Epithelial cell of prostate (primary cell): ENCODE results near the gene ZNF512B.
"Not testable (repeated sequence)": the region's sequence is repeated elsewhere in the genome, so short reads cannot be mapped to it uniquely, and the experiment has no call there.

ENCODE experiments used
- DNase-seq: peaks from one replicate; pipeline ENCODE4 v3.0.0-alpha.2; 2011; ENCODE audit warnings: low read depth, low spot score
- H3K27ac ChIP-seq: fragments of 450-650 bp; 2 replicates; pipeline ENCODE4 v1.5.1; 2017; ENCODE audit warnings: mild to moderate bottlenecking

The ZNF512B gene, protein sequence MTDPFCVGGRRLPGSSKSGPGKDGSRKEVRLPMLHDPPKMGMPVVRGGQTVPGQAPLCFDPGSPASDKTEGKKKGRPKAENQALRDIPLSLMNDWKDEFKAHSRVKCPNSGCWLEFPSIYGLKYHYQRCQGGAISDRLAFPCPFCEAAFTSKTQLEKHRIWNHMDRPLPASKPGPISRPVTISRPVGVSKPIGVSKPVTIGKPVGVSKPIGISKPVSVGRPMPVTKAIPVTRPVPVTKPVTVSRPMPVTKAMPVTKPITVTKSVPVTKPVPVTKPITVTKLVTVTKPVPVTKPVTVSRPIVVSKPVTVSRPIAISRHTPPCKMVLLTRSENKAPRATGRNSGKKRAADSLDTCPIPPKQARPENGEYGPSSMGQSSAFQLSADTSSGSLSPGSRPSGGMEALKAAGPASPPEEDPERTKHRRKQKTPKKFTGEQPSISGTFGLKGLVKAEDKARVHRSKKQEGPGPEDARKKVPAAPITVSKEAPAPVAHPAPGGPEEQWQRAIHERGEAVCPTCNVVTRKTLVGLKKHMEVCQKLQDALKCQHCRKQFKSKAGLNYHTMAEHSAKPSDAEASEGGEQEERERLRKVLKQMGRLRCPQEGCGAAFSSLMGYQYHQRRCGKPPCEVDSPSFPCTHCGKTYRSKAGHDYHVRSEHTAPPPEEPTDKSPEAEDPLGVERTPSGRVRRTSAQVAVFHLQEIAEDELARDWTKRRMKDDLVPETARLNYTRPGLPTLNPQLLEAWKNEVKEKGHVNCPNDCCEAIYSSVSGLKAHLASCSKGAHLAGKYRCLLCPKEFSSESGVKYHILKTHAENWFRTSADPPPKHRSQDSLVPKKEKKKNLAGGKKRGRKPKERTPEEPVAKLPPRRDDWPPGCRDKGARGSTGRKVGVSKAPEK

DNA sequence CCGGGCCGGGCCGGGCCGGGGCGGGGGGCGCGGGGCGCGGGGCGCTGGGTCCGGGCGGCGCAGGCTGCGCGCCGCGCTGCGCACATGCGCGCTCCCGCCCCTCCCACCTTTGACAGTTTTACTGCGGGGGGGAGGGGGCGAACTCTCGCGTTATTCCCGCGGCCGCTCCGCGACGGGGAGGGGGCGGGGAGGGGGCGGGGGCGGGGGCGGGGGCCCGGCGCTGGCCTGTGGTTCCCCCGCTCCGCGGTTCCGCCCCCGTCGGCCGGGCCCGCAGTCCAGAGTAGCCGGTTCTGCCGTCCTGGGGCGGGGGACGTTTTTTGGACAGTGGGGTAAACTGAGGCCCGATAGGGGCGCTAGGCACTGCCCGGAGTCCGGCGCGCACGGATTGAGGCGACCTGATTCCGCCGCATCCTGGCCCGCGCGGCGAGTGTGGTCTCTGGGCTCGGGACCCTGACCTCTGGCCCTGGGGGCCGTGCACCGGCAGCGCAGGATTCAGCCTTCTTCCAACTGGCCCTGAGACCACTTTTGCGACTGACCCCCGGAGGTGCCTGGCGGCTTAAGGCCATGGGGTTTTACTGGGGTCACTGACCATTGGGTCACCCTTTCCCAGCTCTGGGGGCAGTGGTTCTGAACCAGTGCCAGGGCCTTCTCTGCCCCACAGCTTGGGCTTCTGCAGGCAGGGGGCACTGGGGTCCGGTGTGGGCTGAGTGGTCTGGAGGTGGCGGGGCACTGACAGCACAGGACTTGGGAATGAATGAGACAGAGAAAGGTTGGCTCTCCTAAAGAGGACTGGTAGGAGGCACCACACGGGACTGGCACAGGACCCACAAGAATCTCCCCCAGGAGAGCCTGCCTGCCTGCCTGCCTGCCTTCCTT is at the start of gene ZNF512B:
ZNF512B (minus strand) TSS at position 93 of the 876 bp plus-strand sequence. CDS start 1,980 bp downstream, outside the sequence.
- no peak within 1 kb of the TSS for H3K27ac ChIP-seq
- DNase-seq, result no peak

DNA sequence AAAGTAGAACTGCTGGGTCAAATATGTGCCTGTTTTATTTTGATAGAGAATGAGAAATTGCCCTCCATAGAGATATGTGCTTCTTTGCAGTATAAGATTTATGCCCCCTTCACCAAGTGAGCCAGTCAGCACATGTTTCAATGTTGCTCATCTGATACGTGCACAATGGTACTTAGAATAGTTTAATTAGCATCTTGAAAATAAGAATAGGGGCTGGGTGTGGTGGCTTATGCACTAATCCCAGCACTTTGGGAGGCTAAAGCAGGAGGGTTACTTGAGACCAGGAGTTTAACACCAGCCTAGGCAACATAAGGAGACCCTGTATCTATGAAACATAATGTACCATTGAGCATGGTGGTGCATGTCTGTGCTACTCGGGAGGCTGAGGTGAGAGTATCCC is 45.9 kb upstream of the ZNF512B start:
- no peak for DNase-seq
- no peak overlapping the region for H3K27ac ChIP-seq

DNA sequence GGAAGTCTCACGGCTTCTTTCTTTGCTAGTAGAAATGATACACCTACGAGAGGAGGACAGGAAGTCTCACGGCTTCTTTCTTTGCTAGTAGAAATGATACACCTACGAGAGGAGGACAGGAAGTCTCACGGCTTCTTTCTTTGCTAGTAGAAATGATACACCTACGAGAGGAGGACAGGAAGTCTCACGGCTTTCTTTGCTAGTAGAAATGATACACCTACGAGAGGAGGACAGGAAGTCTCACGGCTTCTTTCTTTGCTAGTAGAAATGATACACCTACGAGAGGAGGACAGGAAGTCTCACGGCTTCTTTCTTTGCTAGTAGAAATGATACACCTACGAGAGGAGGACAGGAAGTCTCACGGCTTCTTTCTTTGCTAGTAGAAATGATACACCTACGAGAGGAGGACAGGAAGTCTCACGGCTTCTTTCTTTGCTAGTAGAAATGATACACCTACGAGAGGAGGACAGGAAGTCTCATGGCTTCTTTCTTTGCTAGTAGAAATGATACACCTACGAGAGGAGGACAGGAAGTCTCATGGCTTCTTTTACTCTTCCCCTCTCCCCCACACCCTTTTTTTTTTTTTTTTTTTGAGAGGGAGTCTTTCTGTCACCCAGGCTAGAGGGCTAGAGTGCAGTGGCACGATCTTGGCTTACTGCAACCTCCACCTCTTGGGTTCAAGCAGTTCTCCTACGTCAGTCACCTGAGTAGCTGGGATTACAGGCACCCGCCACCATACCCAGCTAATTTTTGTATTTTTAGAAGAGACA is 42.8 kb upstream of the ZNF512B start:
- H3K27ac ChIP-seq, DNase-seq: not testable (repeated sequence)

DNA sequence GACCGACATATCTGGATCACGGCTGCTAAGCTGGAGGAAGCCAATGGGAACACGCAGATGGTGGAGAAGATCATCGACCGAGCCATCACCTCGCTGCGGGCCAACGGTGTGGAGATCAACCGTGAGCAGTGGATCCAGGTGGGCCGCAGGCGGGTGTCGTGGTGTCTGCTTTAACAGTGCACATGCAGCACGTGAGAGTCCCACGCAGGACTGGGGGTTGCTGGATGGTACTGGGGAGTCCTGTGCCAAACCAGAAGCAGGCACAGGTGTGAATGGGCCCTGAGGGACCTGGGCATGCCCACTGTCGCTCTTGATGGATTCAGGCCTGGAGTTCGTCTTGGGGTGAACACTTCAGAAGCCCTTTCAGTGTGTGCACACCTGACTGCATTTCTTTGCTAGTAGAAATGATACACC is 41.6 kb upstream of the ZNF512B start:
- no peak overlapping the region for H3K27ac ChIP-seq
- no peak for DNase-seq

DNA sequence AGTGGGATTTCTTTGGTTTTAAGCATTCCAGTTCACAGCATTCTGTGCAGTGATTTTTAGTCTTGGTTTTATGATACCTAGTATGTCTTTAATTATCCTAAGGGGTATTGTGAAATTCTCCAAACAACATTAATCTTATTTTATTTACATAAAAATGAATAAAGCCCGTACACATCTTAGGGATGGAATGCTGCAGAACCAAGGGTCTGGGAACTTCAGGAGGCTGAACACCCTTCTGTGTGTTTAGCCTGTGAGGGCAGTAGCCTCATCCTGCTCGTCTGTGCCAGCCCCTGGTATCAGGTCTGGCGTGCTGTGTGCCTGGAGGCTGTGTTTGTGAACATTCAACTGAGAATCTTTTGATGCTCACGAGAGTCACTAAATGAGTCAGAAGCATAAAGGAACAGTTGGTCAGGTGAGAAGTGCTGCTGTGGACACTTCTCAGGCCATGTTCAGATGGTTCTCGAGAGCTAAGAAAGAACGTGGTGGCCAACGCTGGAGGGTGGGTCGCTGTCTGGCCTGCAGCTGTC is 41.0 kb upstream of the ZNF512B start:
- no peak overlapping the region for H3K27ac ChIP-seq
- DNase-seq, result no peak

DNA sequence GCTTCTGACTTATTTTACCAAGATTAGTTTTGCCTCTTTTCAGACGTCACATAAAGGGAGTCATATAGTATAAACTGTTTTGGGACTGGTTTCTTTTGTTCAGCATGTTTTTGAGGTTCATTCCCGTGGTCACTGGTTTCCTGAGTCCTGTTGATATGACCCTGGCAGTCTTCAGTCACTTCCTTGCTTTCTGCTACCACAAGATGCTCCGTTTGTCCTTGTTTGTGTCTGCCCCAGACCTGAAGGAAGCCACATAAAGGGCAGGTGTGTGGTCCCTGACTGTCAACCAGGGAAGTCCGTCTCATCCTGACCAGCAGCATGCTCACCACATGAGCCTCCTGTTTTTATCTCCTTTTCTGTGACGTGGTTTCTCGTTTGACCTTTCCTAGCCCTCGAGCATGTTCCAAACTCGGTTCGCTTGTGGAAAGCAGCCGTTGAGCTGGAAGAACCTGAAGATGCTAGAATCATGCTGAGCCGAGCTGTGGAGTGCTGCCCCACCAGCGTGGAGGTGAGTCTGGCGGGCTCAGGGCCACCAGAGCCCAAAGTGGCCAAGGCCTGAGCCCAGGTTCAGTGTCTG is 40.2 kb upstream of the ZNF512B start:
- no peak for DNase-seq
- no peak overlapping the region for H3K27ac ChIP-seq

DNA sequence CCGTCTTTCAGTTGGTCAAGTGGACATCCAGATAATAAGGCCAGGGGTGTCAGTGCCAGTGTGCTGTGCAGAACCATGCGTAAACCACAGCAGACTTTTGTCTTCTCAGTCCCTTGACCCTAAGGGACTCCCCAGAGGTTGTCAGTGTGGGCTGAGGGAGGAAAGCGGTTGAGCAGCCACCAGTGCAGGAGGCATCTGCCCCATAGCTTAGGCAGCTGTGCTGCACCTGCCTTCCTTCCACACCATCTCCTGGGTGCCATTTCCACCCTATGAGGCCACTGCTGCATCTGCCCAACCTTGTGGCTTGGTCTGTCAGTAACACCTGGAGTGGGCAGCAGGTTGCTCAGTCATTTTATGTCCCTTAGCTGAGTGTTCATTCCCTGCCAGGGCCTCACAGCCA is 37.2 kb upstream of the ZNF512B start:
- no peak overlapping the region for H3K27ac ChIP-seq
- no peak for DNase-seq

DNA sequence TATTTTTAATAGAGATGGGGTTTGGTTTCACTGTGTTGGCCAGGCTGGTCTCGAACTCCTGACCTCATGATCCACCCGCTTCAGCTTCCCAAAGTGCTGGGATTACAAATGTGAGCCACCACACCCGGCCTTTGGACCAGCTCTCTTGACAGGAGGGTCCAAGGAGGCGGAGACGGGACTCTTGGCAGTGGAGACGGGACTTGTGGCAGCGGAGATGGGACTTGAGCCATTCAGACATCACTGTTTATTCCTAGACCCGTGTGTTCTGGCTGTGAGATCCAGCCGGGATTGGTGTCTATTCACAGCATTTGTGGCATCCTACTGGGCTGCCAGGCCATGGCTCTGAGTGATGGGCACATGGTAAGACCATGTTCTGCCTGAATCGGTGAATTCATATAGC is 36.8 kb upstream of the ZNF512B start:
- H3K27ac ChIP-seq, result no peak overlapping the region
- DNase-seq, result no peak

DNA sequence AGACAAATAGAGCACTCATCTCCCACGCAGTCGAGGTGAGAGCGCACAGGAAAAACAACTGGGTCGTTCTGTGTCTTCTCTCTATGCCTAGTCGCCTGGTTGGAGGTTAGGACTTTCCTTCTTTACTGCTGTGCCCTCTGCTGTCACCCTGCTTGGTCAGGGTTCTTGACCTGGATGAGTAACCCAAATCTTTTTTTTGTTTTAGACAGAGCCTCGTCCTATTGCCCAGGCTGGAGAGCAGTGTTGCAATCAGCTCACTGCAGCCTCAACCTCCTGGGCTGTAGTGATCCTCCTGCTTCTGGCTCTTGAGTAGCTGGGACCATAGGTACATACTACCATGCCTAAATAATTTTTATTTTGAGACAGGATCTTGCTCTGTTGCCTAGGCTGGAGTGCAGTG is 35.7 kb upstream of the ZNF512B start:
- no peak overlapping the region for H3K27ac ChIP-seq
- DNase-seq, result no peak

DNA sequence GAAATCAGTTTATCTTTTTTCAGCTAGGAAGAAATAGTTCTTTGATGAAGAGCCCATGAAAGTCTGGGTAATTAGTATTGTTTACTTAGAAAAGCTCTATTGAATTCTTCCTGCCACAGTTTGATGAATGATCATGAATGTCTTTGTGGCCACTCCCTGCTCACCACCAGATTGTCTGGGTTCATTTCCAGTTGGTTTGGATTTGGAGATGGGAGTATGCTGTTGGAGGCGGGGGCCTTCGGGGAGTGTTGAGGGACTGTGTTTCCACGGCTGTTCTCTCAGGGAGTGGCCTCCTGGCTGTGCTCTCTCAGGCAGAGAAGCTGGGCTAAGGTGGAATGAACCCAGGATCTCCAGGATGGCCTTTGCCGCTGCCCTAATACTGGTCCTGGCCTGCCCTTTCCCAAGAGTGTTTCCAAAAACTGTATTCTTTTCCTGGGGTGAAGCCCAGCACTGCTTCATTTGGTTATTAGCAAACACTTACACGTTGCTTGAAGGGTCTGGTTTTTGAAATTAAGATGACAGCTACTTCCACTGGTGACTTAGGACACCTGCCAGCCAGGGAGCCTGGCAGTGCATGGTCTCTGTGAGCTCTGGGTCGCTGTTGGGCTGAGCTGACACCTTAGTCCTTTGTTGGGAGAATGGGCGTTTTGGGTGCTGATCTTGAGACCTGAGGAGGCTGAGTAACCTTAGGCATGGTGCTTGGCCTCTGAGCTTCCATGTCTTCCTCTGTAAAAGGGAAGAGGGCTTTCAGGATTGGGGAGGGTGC is 34.4 kb upstream of the ZNF512B start:
- no peak for DNase-seq

DNA sequence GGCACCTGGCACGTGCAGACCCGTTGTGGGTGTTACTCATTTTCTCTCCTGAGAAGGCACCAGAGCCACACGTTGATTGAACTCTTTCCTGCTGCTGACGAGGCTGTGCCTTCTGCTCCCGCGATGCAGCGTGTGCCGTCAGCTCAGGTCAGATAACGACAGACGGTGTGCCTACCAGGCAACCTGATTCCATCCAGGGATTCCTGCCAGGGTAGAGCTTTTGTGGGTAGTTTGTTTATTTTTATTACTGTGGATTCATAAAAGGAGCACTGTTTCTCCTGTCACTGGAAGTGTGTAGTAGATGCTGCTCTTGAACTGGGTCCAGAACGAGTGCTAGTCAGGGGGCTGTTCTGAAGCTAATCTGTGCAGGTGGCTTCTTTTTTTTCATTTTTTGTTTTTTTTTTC is 31.9 kb upstream of the ZNF512B start:
- no peak overlapping the region for H3K27ac ChIP-seq
- no peak for DNase-seq

More for the DNA sequence above, 34.4 kb upstream of the ZNF512B start:
- H3K27ac ChIP-seq, result no peak overlapping the region

DNA sequence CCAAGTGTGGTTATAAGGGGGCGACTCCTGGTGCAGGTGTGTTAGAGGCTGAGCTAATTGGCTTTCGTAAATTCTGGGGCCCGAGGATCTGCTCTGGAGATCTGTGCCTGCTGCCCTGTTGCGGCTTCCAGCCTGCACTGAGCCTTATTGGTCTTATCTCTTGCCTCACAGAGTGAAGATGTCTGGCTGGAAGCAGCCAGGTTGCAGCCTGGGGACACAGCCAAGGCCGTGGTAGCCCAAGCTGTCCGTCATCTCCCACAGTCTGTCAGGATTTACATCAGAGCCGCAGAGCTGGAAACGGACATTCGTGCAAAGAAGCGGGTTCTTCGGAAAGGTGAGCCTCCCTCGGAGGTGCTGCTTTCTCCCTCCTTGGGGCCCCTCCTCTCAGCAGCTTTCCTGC is 31.2 kb upstream of the ZNF512B start:
- no peak overlapping the region for H3K27ac ChIP-seq
- DNase-seq, result no peak

DNA sequence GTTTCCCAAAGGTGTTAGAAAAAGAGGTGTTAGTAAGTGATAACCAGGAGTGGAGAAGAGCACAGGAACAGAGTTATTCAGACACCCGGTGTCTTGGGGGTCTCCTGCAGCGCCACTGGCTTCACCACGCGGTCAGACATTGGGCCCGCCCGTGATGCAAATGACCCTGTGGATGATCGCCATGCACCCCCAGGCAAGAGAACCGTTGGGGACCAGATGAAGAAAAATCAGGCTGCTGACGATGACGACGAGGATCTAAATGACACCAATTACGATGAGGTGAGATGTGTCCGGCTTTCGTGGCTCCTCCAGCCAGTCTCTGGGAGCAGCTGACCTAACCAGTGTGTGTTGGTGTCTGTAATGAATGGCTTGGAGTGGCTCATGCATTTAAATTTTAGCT is 13.2 kb upstream of the ZNF512B start:
- H3K27ac ChIP-seq, result no peak overlapping the region

DNA sequence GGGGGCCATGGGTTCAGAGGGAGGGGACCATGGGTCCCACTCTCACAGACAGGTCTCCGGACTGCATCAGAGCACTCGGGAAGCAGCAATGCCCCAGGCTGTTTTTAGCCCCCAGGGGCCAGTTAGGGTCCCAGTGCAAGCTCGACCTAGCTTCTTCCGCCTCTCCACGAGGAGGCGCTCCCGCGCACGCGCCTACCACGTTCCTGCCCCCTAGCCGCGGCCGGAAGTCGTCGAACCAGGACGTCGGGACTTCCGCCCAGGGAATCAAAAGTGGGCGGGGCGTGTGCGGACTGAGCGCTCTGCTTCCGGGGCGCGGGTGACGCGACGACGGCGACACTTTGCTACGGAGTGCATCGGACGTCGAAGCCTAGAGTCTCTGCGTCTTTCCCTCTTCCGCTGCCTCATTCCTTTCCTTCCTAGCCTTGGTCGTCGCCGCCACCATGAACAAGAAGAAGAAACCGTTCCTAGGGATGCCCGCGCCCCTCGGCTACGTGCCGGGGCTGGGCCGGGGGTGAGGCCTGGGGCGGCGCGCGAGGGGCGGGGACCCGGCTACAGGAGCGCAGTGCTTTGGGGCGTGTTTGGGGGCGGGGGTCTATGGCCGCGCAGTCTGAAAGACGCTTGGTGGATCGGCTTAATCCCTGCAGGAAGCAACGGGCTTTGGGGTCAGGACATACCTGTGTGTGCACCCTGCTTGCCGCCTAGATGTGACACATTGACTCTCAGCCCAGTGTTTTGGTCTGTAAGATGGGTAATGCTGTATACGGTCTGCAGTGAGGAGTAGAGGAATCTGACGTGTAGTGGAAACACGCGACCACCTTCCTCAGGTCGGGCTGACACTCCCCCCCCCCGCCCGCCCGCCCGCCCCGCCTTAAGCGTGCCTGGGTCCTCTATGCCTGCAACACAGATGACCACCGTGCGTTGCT is 11.3 kb upstream of the ZNF512B start, which contains the start of gene PRPF6:
PRPF6 (plus strand) TSS at position 327 of the 923 bp plus-strand sequence; CDS start at position 441, 114 bp downstream.
- peak within 1 kb of the TSS; percentile 96 for H3K27ac ChIP-seq
- peak; percentile 80 for DNase-seq

More for the DNA sequence above, 13.2 kb upstream of the ZNF512B start:
- DNase-seq, result no peak

DNA sequence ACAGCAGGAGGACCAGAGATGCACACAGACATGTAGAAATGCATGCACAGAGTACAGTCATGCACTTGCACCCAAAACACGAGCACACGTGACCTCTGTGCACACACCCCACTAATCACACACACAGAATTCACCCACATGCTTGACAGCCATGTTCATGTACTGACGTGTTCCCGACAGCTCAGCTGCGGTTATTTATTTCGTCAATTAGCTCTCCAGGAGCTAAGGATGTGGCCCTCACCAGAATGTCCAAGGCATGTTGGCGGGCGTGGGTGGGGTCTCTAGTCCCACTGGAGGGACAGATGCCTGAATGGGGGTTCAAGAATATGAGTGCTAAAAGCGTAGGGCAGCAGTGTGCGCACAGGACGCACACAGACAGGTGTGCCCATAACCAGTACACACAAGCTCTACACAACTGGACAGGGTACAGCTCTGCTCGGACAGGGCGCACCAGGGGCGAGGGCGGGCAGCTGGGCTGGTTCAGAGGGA is 10.6 kb upstream of the ZNF512B start:
- peak overlapping the region; percentile 96 for H3K27ac ChIP-seq

DNA sequence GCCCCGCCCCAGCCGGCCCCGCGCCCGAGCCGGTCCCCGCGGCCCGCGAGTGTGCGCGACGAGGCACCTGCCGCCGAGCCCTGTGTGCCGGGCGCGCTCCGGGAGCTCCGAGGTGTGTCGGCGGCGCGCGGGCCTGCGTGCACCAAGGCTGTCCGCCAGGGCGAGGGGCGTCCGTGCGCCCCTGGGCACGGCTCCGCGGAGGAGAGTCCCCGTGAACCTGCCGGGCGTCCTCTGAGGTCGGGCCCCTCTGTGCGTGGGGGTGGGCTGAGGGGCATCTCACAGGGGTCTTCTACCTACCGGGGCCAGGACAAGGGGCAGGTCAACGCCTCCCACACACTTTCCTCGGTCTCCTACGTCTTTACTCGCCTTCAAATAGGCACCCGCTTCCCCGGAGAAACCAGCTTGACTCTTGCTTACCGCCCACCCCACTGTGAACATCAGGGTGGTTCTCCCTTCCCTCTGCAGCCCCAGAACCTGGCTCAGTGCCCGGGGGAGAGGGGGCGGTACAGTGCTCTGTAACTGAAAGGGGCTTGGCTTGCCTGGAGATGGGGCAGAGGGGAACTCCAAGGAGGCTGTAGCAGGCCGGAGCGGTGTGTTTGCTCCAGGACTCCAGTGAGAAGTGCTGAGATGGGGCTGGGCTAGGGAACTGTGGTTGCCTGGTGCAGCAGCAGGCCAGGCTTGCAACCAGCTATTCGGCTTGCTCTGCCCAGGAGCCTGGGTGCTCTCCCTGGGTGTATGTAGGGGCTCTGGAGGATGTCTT is 10.0 kb upstream of the ZNF512B start, which contains the start of gene SAMD10:
SAMD10 (minus strand) TSS at position 86 of the 760 bp plus-strand sequence. CDS start 175 bp downstream, outside the sequence.
- no peak for DNase-seq
- peak within 1 kb of the TSS; percentile 96 for H3K27ac ChIP-seq

More for the DNA sequence above, 10.6 kb upstream of the ZNF512B start:
- DNase-seq, result peak; percentile 90
